ENCODE measurements around the gene ASB3. TPM values are rescaled to one million over a fixed set of nuclear protein-coding genes. Genes with fewer than 3 reads are reported as not detected.

ASB3 gene
- polyA plus RNA-seq, 3 donors, result 6.7 to 14.9 (median 8.1) TPM

- no peak for DNase-seq
- no peak overlapping the region for H2AFZ ChIP-seq (ENCODE audit: insufficient read depth, low read depth, low read length, poor library complexity, severe bottlenecking)
- intact Hi-C loops (cut with micrococcal nuclease), result no loop called here
- H3K79me2 ChIP-seq (ENCODE audit: insufficient read depth, low read length), result no peaks in the 10 kb centered on the region
- peaks cover 0 to 6% (median 2%) of the 10 kb centered on the region in 7 donors for H3K9me3 Mint-ChIP-seq
- no peak overlapping the region for H3K4me2 ChIP-seq (replicated peaks; ENCODE audit: extremely low read depth, low read length, poor library complexity, severe bottlenecking)
- no peak overlapping the region for H3K4me3 ChIP-seq (replicated peaks in 1 of 3; ENCODE audit: low read depth in 2 of 3, low read length in 3 of 3)
- H3K27me3 Mint-ChIP-seq (ENCODE audit: low read depth in 3 of 3), result peaks cover 0 to 4% (median under 1%) of the 10 kb centered on the region in 3 donors
- H3K4me3 Mint-ChIP-seq, result no peak overlapping the region
- no peak overlapping the region for H3K9ac ChIP-seq (ENCODE audit: insufficient read depth, low read length, poor library complexity, severe bottlenecking)
- WGBS (ENCODE audit: insufficient coverage), result 83% methylated on average over 2 of the region's 2 CpGs
- H3K36me3 ChIP-seq (replicated peaks in 1 of 2; ENCODE audit: control insufficient read depth in 1 of 2, insufficient read depth in 2 of 2, low read length in 2 of 2), result no peaks in the 10 kb centered on the region
- H3K27ac ChIP-seq (ENCODE audit: low read depth in 1 of 2, low read length in 2 of 2), result no peak overlapping the region
- no peaks in the 10 kb centered on the region for H3K4me1 Mint-ChIP-seq
- TF ChIP-seq CTCF (IDR thresholded peaks at IDR 0.05), result no peak
- no peaks in the 10 kb centered on the region for H3K36me3 Mint-ChIP-seq
- no peak overlapping the region for H3K27ac Mint-ChIP-seq
- H3K9me3 ChIP-seq (replicated peaks in 1 of 2; ENCODE audit: control insufficient read depth in 1 of 2, insufficient read depth in 1 of 2, low read length in 2 of 2), result no peaks in the 10 kb centered on the region
- no peaks in the 10 kb centered on the region for H3K27me3 ChIP-seq (ENCODE audit: control insufficient read depth in 2 of 2, insufficient read depth in 2 of 2, low read length in 2 of 2)
- H3K4me1 ChIP-seq (ENCODE audit: control insufficient read depth in 1 of 2, insufficient read depth in 2 of 2, low read length in 2 of 2), result no peaks in the 10 kb centered on the region
- H4K20me1 ChIP-seq (ENCODE audit: insufficient read depth, low read length), result no peaks in the 10 kb centered on the region
These were observed 134.6 kb downstream of the ASB3 start for GRCh38 chr2:53652131-53652530.

- H3K9ac ChIP-seq (ENCODE audit: insufficient read depth, low read length, poor library complexity, severe bottlenecking), result no peak overlapping the region
- no peak overlapping the region for H2AFZ ChIP-seq (ENCODE audit: insufficient read depth, low read depth, low read length, poor library complexity, severe bottlenecking)
- H3K4me3 ChIP-seq (replicated peaks in 1 of 3; ENCODE audit: low read depth in 2 of 3, low read length in 3 of 3), result no peak overlapping the region
- H3K4me2 ChIP-seq (replicated peaks; ENCODE audit: extremely low read depth, low read length, poor library complexity, severe bottlenecking), result no peak overlapping the region
- H3K36me3 Mint-ChIP-seq, result no peaks in the 10 kb centered on the region
- no peak for TF ChIP-seq CTCF (IDR thresholded peaks at IDR 0.05)
- H4K20me1 ChIP-seq (ENCODE audit: insufficient read depth, low read length), result no peaks in the 10 kb centered on the region
- intact Hi-C loops (cut with micrococcal nuclease), result no loop called here
- no peak overlapping the region for H3K4me3 Mint-ChIP-seq
- DNase-seq, result no peak
- H3K27ac Mint-ChIP-seq, result no peak overlapping the region
- H3K36me3 ChIP-seq (replicated peaks in 1 of 2; ENCODE audit: control insufficient read depth in 1 of 2, insufficient read depth in 2 of 2, low read length in 2 of 2), result no peaks in the 10 kb centered on the region
- H3K27ac ChIP-seq (ENCODE audit: low read depth in 1 of 2, low read length in 2 of 2), result no peak overlapping the region
- H3K9me3 ChIP-seq (replicated peaks in 1 of 2; ENCODE audit: control insufficient read depth in 1 of 2, insufficient read depth in 1 of 2, low read length in 2 of 2), result no peaks in the 10 kb centered on the region
- no CpG with 5 or more reads among the region's 2 CpGs for WGBS (ENCODE audit: insufficient coverage)
- H3K27me3 Mint-ChIP-seq (ENCODE audit: low read depth in 3 of 3), result peaks cover 0 to 5% (median 2%) of the 10 kb centered on the region in 3 donors
- H3K4me1 ChIP-seq (ENCODE audit: control insufficient read depth in 1 of 2, insufficient read depth in 2 of 2, low read length in 2 of 2), result no peaks in the 10 kb centered on the region
- no peaks in the 10 kb centered on the region for H3K27me3 ChIP-seq (ENCODE audit: control insufficient read depth in 2 of 2, insufficient read depth in 2 of 2, low read length in 2 of 2)
- H3K4me1 Mint-ChIP-seq, result no peaks in the 10 kb centered on the region
- H3K79me2 ChIP-seq (ENCODE audit: insufficient read depth, low read length), result no peaks in the 10 kb centered on the region
- peaks cover 0 to 7% (median 5%) of the 10 kb centered on the region in 7 donors for H3K9me3 Mint-ChIP-seq
These were observed 140.0 kb downstream of the ASB3 start for GRCh38 chr2:53646788-53647187.

All from CD14-positive monocyte (primary cell).